Measurements from ENCODE around the gene RPL10A.
"Not testable (repeated sequence)": the region's sequence is repeated elsewhere in the genome, so short reads cannot be mapped to it uniquely, and the experiment has no call there.

The RPL10A gene

GRCh38 chr6:35429463-35429862 is 38.7 kb upstream of the RPL10A start:
- Histone ChIP-seq H3K9ac (no peak overlapping the region), H3K4me3 (IDR thresholded peaks at IDR 0.05; ENCODE audit: insufficient read depth, low read depth, low read length) (no peak overlapping the region), H3K36me3 (ENCODE audit: insufficient read depth) (no peaks in the 10 kb centered on the region), H3K4me2 (no peak overlapping the region), H3K27me3 (ENCODE audit: insufficient read depth, low read depth) (no peaks in the 10 kb centered on the region), H4K20me1 (ENCODE audit: insufficient read depth) (no peaks in the 10 kb centered on the region), H3K4me1 (ENCODE audit: low read depth, poor library complexity, severe bottlenecking) (no peaks in the 10 kb centered on the region), H2AFZ (ENCODE audit: low read depth) (no peak overlapping the region), H3K27ac (no peak overlapping the region), H3K79me2 (ENCODE audit: insufficient read depth, low read depth) (no peaks in the 10 kb centered on the region)
- TF ChIP-seq CTCF (conservative IDR thresholded peaks at IDR 0.05; ENCODE audit: low read depth, low read length) = no peak

- no peaks in the 10 kb centered on the region for H3K27me3 ChIP-seq (ENCODE audit: insufficient read depth, low read depth)
- H3K4me1 ChIP-seq (ENCODE audit: low read depth, poor library complexity, severe bottlenecking) = no peaks in the 10 kb centered on the region
- H3K4me3 ChIP-seq (IDR thresholded peaks at IDR 0.05; ENCODE audit: insufficient read depth, low read depth, low read length) = no peak overlapping the region
- no peak overlapping the region for H3K9ac ChIP-seq
- no peak overlapping the region for H3K27ac ChIP-seq
- no peaks in the 10 kb centered on the region for H3K79me2 ChIP-seq (ENCODE audit: insufficient read depth, low read depth)
- TF ChIP-seq CTCF (conservative IDR thresholded peaks at IDR 0.05; ENCODE audit: low read depth, low read length) = no peak
- H4K20me1 ChIP-seq (ENCODE audit: insufficient read depth) = no peaks in the 10 kb centered on the region
- no peak overlapping the region for H3K4me2 ChIP-seq
- H3K36me3 ChIP-seq (ENCODE audit: insufficient read depth) = no peaks in the 10 kb centered on the region
- H2AFZ ChIP-seq (ENCODE audit: low read depth) = no peak overlapping the region
Observed at GRCh38 chr6:35432291-35432690, 35.9 kb upstream of the RPL10A start.

DNA sequence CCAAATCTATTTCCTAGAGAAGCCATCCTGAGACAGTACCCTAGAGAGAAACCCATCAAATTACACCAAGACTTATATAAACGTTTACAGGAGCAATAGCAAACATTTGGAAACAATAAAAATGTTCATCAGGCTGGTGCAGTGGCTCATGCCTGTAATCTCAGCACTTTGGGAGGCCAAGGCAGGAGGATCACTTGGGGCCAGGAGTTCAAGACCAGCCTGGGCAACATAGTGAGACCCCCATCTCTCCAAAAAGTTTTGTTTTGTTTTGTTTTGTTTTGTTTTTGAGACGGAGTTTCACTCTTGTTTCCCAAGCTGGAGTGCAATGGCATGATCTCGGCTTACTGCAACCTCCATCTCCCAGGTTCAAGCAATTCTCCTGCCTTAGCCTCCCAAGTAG is 35.5 kb upstream of the RPL10A start:
- H3K4me1 ChIP-seq (ENCODE audit: low read depth, poor library complexity, severe bottlenecking); H3K27ac ChIP-seq; H2AFZ ChIP-seq (ENCODE audit: low read depth); H3K27me3 ChIP-seq (ENCODE audit: insufficient read depth, low read depth); H3K4me3 ChIP-seq (IDR thresholded peaks at IDR 0.05; ENCODE audit: insufficient read depth, low read depth, low read length); H3K9ac ChIP-seq; H3K36me3 ChIP-seq (ENCODE audit: insufficient read depth); H3K79me2 ChIP-seq (ENCODE audit: insufficient read depth, low read depth); H3K4me2 ChIP-seq; H4K20me1 ChIP-seq (ENCODE audit: insufficient read depth): not testable (repeated sequence)

DNA sequence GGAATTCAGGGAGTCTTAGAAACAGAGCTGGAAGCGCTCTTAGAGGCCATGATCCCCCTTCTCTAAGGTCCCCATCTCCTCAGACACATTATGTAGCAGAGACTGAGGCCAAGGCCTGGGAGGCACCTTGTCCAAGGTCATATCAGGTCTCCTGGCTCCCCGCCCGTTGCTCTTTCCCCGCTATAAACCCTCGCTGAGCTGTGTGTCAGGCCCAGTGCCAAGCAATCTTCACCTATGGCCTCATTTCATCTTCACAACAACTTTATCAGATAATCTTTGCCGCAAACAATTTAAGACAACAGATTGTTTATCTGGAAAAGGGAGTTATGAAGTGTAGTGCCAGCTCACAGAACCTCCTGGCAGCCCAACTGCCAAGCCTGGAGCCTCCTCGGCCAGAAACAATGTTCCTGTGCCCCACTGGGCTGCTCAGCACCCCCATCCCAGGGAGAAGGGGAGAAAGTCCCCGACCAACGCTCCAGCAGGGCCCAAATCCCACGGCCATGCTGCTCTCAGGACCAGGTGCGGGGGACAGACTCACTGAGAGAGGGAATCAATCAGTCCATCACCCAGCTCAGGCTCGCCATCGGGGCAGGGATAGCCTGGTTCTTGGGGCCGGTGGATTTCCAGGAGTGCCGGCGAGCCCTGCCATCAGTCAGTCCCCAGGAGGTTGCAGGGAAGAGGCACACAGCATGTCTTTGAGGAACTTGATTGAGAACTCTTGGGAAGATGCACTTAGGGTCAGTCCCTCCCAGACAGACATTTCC is 32.9 kb upstream of the RPL10A start:
- H2AFZ ChIP-seq (ENCODE audit: low read depth) = no peak overlapping the region
- no peak for TF ChIP-seq CTCF (conservative IDR thresholded peaks at IDR 0.05; ENCODE audit: low read depth, low read length)
- no peaks in the 10 kb centered on the region for H3K36me3 ChIP-seq (ENCODE audit: insufficient read depth)
- H3K9ac ChIP-seq = no peak overlapping the region
- no peak overlapping the region for H3K27ac ChIP-seq
- H3K4me2 ChIP-seq = no peak overlapping the region
- no peaks in the 10 kb centered on the region for H3K79me2 ChIP-seq (ENCODE audit: insufficient read depth, low read depth)
- H3K4me3 ChIP-seq (IDR thresholded peaks at IDR 0.05; ENCODE audit: insufficient read depth, low read depth, low read length) = no peak overlapping the region
- H3K4me1 ChIP-seq (ENCODE audit: low read depth, poor library complexity, severe bottlenecking) = no peaks in the 10 kb centered on the region
- H4K20me1 ChIP-seq (ENCODE audit: insufficient read depth) = no peaks in the 10 kb centered on the region
- H3K27me3 ChIP-seq (ENCODE audit: insufficient read depth, low read depth) = no peaks in the 10 kb centered on the region

DNA sequence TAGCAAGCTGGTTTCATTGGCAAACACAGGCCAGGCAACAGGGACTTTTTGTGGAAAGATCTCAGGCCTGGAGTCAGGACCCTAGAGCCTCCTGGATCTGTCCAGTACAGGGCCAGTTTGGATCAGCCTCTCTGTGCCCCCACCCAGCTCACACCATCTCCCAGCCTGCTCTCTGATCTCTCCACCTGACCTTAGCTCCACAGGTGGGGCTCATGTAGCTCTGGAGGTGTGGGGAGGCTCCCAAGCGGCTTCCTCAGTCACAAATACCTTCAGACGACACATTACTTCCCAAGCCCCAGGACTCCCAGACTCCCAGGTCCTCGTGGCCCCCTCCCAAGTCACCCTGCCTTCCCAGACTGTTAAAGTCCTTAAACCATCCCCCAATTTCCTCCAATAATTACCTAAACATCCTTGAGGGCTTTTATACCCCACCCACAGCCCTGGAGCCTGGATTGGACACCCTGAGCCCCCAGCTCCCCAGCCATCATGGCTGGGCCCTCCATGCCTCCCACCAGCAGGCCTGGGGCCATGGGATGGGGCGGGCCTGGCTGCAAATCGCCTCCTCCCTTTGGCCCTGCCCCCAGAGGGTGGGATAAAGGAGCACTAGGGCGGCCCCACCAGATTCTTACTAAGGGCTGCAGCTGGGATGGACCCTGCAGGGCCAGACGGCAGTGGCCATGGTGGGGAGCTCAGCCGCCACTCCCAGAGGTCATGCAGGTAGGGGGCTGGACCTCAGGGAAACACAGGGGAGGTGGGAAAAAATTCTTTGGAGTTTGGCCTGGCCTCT is 31.9 kb upstream of the RPL10A start:
- Histone ChIP-seq H3K27ac (no peak overlapping the region), H3K9ac (no peak overlapping the region), H3K4me1 (ENCODE audit: low read depth, poor library complexity, severe bottlenecking) (no peaks in the 10 kb centered on the region), H3K4me3 (IDR thresholded peaks at IDR 0.05; ENCODE audit: insufficient read depth, low read depth, low read length) (no peak overlapping the region), H3K27me3 (ENCODE audit: insufficient read depth, low read depth) (no peaks in the 10 kb centered on the region), H4K20me1 (ENCODE audit: insufficient read depth) (no peaks in the 10 kb centered on the region), H3K36me3 (ENCODE audit: insufficient read depth) (no peaks in the 10 kb centered on the region), H3K4me2 (no peak overlapping the region), H3K79me2 (ENCODE audit: insufficient read depth, low read depth) (no peaks in the 10 kb centered on the region), H2AFZ (ENCODE audit: low read depth) (no peak overlapping the region)
- TF ChIP-seq CTCF (conservative IDR thresholded peaks at IDR 0.05; ENCODE audit: low read depth, low read length) = no peak

- not testable (repeated sequence) for H3K4me2 ChIP-seq; H3K27ac ChIP-seq; H3K9ac ChIP-seq; H2AFZ ChIP-seq (ENCODE audit: low read depth); H3K27me3 ChIP-seq (ENCODE audit: insufficient read depth, low read depth); H3K4me1 ChIP-seq (ENCODE audit: low read depth, poor library complexity, severe bottlenecking); H3K79me2 ChIP-seq (ENCODE audit: insufficient read depth, low read depth); H3K4me3 ChIP-seq (IDR thresholded peaks at IDR 0.05; ENCODE audit: insufficient read depth, low read depth, low read length); H4K20me1 ChIP-seq (ENCODE audit: insufficient read depth); H3K36me3 ChIP-seq (ENCODE audit: insufficient read depth)
Observed at GRCh38 chr6:35438378-35439065, 29.7 kb upstream of the RPL10A start.

Measured in KMS-11 (cell line).